ENCODE data around the gene PAK3.

DNA sequence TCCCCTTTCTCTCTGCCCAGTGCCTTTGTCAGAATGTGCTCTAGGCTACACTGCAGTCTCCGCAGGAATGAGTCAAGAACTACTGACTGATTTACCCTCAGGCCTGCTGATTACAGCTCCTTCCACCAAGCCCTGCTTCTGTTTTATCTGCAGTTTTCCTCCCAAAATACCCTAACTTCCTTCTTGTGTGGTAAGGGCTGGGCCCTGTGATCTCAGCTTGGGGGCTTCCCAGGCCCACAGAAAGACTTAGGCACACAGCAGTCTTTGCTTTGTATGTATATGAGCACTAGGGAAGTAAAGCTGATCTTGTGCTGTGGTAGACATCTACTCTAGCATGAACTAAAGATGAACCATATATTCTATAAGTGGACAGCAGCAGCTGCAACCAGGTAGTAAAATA lies 18.8 kb downstream of the PAK3 start:
- TF ChIP-seq CTCF (IDR thresholded peaks at IDR 0.05) (no peak), POLR2AphosphoS5 (IDR thresholded peaks at IDR 0.05) (no peak), EP300 (IDR thresholded peaks at IDR 0.05; ENCODE audit: low read depth) (no peak), POLR2A (IDR thresholded peaks at IDR 0.05) (no peak)
